HepG2 (cell line): ENCODE results near the gene NAIF1. TPM values are rescaled to one million over a fixed set of nuclear protein-coding genes. Genes with fewer than 3 reads are reported as not detected.

ENCODE experiments used
- AGO2 ChIP-seq: fragments of 200-400 bp; formaldehyde crosslinking; optimal IDR thresholded peaks from 2 replicates; pipeline ENCODE3; 2017; ENCODE audit warnings: mild to moderate bottlenecking, low read depth, low read length, moderate library complexity
- ATM ChIP-seq: fragments of 450-650 bp; IDR thresholded peaks from 2 replicates; pipeline ENCODE4 v1.7.1; 2017; ENCODE audit warnings: mild to moderate bottlenecking, borderline replicate concordance
- CAMTA2 ChIP-seq: sonication (generic); formaldehyde crosslinking; IDR thresholded peaks from 2 replicates; pipeline ENCODE4 v1.4.0; 2020; ENCODE audit warnings: mild to moderate bottlenecking, missing genetic modification reagents, borderline replicate concordance
- CC2D1A ChIP-seq: sonication (generic); formaldehyde crosslinking; IDR thresholded peaks from 2 replicates; pipeline ENCODE4 v1.8.1; 2023; ENCODE audit warnings: mild to moderate bottlenecking, missing genetic modification reagents
- ELF3 ChIP-seq: IDR thresholded peaks from 2 replicates; pipeline ENCODE4 v1.6.1; 2016; ENCODE audit warnings: missing genetic modification reagents, missing compliant biosample characterization
- ERF ChIP-seq: IDR thresholded peaks from 2 replicates; pipeline ENCODE4 v1.6.1; 2018; ENCODE audit warnings: missing biosample characterization, missing genetic modification reagents
- GABPA ChIP-seq, 2 experiments: IDR thresholded peaks; 2 replicates each; pipeline ENCODE4 v1.6.1; 2011 to 2016; ENCODE audit warnings: low read depth in 2 of 2, low read length in 1 of 2, missing biosample characterization in 1 of 2, missing genetic modification characterization in 1 of 2
- HHEX ChIP-seq: IDR thresholded peaks from 2 replicates; pipeline ENCODE4 v1.6.1; 2016; ENCODE audit warnings: control low read depth
- KDM2A ChIP-seq: sonication (generic); formaldehyde crosslinking; IDR thresholded peaks from 2 replicates; pipeline ENCODE4 v1.4.0; 2020; ENCODE audit warnings: low read depth, missing genetic modification reagents, borderline replicate concordance
- KDM5B ChIP-seq: sonication (generic); formaldehyde crosslinking; IDR thresholded peaks from 2 replicates; pipeline ENCODE4 v1.4.0; 2020; ENCODE audit warnings: missing genetic modification reagents, mild to moderate bottlenecking, borderline replicate concordance
- MAFF ChIP-seq: IDR thresholded peaks from 2 replicates; pipeline ENCODE4 v1.6.1; 2011; ENCODE audit warnings: low read depth, low read length, improper control_type of control experiment
- NFE2L2 ChIP-seq: fragments of 150-350 bp; IDR thresholded peaks from 2 replicates; pipeline ENCODE4 v1.6.1; 2014; ENCODE audit warnings: low read length
- NFYB ChIP-seq: sonication (generic); formaldehyde crosslinking; IDR thresholded peaks from 2 replicates; pipeline ENCODE4 v1.4.0; 2020; ENCODE audit warnings: missing genetic modification reagents
- PPARG ChIP-seq: conservative IDR thresholded peaks from 2 replicates; pipeline ENCODE4 v1.6.1; 2016; ENCODE audit warnings: missing biosample characterization, missing genetic modification reagents
- RELA ChIP-seq: sonication (generic); formaldehyde crosslinking; IDR thresholded peaks from 2 replicates; pipeline ENCODE4 v1.4.0; 2020; ENCODE audit warnings: missing genetic modification reagents
- SMAD3 ChIP-seq: sonication (generic); formaldehyde crosslinking; IDR thresholded peaks from 2 replicates; pipeline ENCODE4 v1.4.0; 2020; ENCODE audit warnings: missing genetic modification reagents
- ZBTB8A ChIP-seq: sonication (generic); formaldehyde crosslinking; IDR thresholded peaks from 2 replicates; pipeline ENCODE4 v1.4.0; 2020; ENCODE audit warnings: mild to moderate bottlenecking, low read depth, missing genetic modification reagents, borderline replicate concordance
- ZFP82 ChIP-seq: sonication (generic); formaldehyde crosslinking; IDR thresholded peaks from 2 replicates; pipeline ENCODE4 v1.5.1; 2020; ENCODE audit warnings: mild to moderate bottlenecking, missing genetic modification reagents, borderline replicate concordance
- ZNF484 ChIP-seq: sonication (generic); formaldehyde crosslinking; IDR thresholded peaks from 2 replicates; pipeline ENCODE4 v1.5.1; 2020; ENCODE audit warnings: mild to moderate bottlenecking, low read depth, missing genetic modification reagents, borderline replicate concordance
- ZNF816 ChIP-seq: sonication (generic); formaldehyde crosslinking; IDR thresholded peaks from 2 replicates; pipeline ENCODE4 v1.8.0; 2022; ENCODE audit warnings: missing genetic modification reagents, mild to moderate bottlenecking, borderline replicate concordance
- ZSCAN21 ChIP-seq: sonication (generic); formaldehyde crosslinking; IDR thresholded peaks from 2 replicates; pipeline ENCODE4 v1.8.0; 2022; ENCODE audit warnings: mild to moderate bottlenecking, missing genetic modification reagents, moderate library complexity, borderline replicate concordance
- polyA plus RNA-seq, 8 experiments: library from polyadenylated mRNA; depleted of rRNA in 3 of 8; stranded (reverse) in 7 of 8; unstranded in 1 of 8; fragments of >200 nt; fragmentation: Illumina TruSeq in 4 of 8; extraction: Trizol in 4 of 8; gene quantifications; 2 replicates each; pipeline versions ENCODE4 v1.2.1 to v1.2.3, GENCODE V29; 2011 to 2016; ENCODE audit warnings: low read depth in 4 of 8, missing spikeins in 1 of 8, mixed read lengths in 1 of 8; ENCODE audit not compliant: insufficient read depth in 1 of 8
- total RNA-seq, 5 experiments: library from RNA; depleted of rRNA; stranded (reverse); fragments of >200 nt; fragmentation: Illumina TruSeq; extraction: Trizol; gene quantifications; 2 replicates each; pipeline ENCODE4 v1.2.3, GENCODE V29; 2016; ENCODE audit warnings: low read depth in 1 of 5
- TF ChIP-seq, protein P1 (sequence below): sonication (generic); formaldehyde crosslinking; IDR thresholded peaks from 2 replicates; pipeline ENCODE4 v1.4.0; 2020; ENCODE audit warnings: mild to moderate bottlenecking, missing genetic modification reagents
- TF ChIP-seq, protein P2 (sequence below): sonication (generic); formaldehyde crosslinking; IDR thresholded peaks from 2 replicates; pipeline ENCODE4 v1.4.0; 2020; ENCODE audit warnings: mild to moderate bottlenecking, missing genetic modification reagents
- TF ChIP-seq, protein P3 (sequence below): sonication (generic); formaldehyde crosslinking; IDR thresholded peaks from 2 replicates; pipeline ENCODE4 v1.4.0; 2020; ENCODE audit warnings: missing genetic modification reagents
- TF ChIP-seq, protein P4 (sequence below): sonication (generic); formaldehyde crosslinking; IDR thresholded peaks from 2 replicates; pipeline ENCODE4 v1.8.0; 2023; ENCODE audit warnings: mild to moderate bottlenecking, missing genetic modification reagents

The NAIF1 gene
- total and polyA plus RNA-seq, 2 of the 13 experiments (the other 11 are each of a cell fraction or from before 2014, with no cell fraction given): 6.0 to 6.9 TPM

DNA sequence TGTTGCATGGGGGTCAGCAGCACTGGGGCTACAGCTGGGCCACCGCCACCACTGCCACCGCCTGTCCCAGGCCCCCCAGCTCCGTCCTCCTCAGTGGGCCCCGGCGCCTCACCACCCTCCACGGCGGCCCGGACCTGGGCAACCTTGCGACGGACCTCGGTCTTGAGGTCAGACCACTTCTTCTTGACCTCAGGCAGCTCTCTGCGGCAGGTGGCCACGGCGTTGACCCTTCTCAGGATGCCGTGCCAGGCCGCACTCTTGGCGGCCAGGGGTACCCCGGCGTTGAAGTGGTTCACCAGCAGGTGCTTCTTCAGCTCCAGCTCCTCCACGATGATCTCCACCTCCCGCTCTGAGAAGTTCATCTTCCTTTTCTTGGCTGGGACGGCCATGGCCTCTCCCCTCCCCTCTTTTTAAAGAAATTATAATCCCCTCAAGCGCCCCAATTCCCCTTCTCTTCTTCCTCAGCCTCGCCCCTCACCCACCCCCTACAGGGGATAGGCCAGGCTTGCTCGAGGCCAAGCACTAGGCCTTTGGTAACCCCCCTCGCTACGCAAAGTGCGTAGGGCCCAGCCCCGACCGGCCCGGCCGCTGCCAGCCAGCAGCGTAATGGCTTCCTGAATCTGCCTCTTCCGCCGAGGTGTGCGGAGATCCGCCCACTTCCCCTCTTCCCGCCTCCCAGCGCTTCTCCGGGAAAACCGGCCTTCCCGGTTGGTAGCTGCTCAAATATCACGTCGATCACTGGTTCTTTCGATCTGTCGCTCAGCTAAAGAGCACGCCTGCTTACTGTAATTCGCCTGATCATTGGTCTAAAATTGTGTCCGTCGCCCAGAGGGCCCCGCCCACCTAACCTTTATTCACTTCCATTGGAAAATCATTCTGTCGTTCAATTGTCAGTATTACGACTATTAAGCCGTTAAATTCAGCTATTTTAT lies at the start of gene NAIF1 (continued):
- TF ChIP-seq NFYB (CRISPR knock-in tag) (peak; percentile 96), SMAD3 (CRISPR knock-in tag) (0 out of 2 replicates have a peak, but pooled peaks have one; percentile 14), ZSCAN21 (CRISPR knock-in tag) (no peak), MAFF (no peak), HHEX (CRISPR knock-in tag) (no peak), RELA (CRISPR knock-in tag) (no peak), ZBTB8A (CRISPR knock-in tag) (no peak), KDM5B (CRISPR knock-in tag) (peak; percentile 63), AGO2 (peak; percentile 47), ATM (no peak), PPARG (no peak), ERF (CRISPR knock-in tag) (0 out of 2 replicates have a peak, but pooled peaks have one; percentile 12), ZNF816 (CRISPR knock-in tag) (no peak), ELF3 (CRISPR knock-in tag) (peak; percentile 54), ZFP82 (CRISPR knock-in tag) (no peak; the same call in 1 of the 2 replicates), GABPA (IDR thresholded peaks at IDR 0.05; ENCODE audit: low read depth, low read length) (peak; percentile 63), GABPA (CRISPR knock-in tag; IDR thresholded peaks at IDR 0.05; ENCODE audit: low read depth) (peak; percentile 78), NFE2L2 (no peak), CC2D1A (CRISPR knock-in tag) (no peak), KDM2A (CRISPR knock-in tag) (peak; percentile 21; the same call in 1 of the 2 replicates), CAMTA2 (CRISPR knock-in tag) (0 out of 2 replicates have a peak, but pooled peaks have one; percentile 44), ZNF484 (CRISPR knock-in tag) (no peak; the same call in 1 of the 2 replicates)
- TF ChIP-seq, protein P1, sequence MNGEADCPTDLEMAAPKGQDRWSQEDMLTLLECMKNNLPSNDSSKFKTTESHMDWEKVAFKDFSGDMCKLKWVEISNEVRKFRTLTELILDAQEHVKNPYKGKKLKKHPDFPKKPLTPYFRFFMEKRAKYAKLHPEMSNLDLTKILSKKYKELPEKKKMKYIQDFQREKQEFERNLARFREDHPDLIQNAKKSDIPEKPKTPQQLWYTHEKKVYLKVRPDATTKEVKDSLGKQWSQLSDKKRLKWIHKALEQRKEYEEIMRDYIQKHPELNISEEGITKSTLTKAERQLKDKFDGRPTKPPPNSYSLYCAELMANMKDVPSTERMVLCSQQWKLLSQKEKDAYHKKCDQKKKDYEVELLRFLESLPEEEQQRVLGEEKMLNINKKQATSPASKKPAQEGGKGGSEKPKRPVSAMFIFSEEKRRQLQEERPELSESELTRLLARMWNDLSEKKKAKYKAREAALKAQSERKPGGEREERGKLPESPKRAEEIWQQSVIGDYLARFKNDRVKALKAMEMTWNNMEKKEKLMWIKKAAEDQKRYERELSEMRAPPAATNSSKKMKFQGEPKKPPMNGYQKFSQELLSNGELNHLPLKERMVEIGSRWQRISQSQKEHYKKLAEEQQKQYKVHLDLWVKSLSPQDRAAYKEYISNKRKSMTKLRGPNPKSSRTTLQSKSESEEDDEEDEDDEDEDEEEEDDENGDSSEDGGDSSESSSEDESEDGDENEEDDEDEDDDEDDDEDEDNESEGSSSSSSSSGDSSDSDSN: no peak
- TF ChIP-seq, protein P2, sequence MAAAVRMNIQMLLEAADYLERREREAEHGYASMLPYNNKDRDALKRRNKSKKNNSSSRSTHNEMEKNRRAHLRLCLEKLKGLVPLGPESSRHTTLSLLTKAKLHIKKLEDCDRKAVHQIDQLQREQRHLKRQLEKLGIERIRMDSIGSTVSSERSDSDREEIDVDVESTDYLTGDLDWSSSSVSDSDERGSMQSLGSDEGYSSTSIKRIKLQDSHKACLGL: peak; percentile 45; the same call in 1 of the 2 replicates
- TF ChIP-seq, protein P3, sequence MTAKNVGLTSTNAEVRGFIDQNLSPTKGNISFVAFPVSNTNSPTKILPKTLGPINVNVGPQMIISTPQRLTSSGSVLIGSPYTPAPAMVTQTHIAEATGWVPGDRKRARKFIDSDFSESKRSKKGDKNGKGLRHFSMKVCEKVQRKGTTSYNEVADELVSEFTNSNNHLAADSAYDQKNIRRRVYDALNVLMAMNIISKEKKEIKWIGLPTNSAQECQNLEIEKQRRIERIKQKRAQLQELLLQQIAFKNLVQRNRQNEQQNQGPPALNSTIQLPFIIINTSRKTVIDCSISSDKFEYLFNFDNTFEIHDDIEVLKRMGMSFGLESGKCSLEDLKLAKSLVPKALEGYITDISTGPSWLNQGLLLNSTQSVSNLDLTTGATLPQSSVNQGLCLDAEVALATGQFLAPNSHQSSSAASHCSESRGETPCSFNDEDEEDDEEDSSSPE (CRISPR knock-in tag): no peak
- TF ChIP-seq, protein P4, sequence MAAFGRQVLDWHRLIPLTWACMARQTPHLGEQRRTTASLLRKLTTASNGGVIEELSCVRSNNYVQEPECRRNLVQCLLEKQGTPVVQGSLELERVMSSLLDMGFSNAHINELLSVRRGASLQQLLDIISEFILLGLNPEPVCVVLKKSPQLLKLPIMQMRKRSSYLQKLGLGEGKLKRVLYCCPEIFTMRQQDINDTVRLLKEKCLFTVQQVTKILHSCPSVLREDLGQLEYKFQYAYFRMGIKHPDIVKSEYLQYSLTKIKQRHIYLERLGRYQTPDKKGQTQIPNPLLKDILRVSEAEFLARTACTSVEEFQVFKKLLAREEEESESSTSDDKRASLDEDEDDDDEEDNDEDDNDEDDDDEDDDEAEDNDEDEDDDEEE (CRISPR knock-in tag): no peak
